H7 (cell line): ENCODE results near the gene UPP2. TPM values are rescaled to one million over a fixed set of nuclear protein-coding genes. Genes with fewer than 3 reads are reported as not detected.

Experiments used
- DNase-seq: peaks from one replicate; pipeline ENCODE4 v3.0.0; 2012
- H3K27me3 ChIP-seq: 2 replicates; pipeline ENCODE4 v1.6.0; 2011; ENCODE audit warnings: mild to moderate bottlenecking, low read length; ENCODE audit not compliant: control insufficient read depth, insufficient read depth
- H3K36me3 ChIP-seq: replicated peaks from 2 replicates; pipeline ENCODE4 v1.5.1; 2011; ENCODE audit warnings: low read length; ENCODE audit not compliant: control insufficient read depth, insufficient read depth
- H3K4me3 ChIP-seq: 2 replicates; pipeline ENCODE4 v1.5.1; 2011; ENCODE audit warnings: low read depth, mild to moderate bottlenecking, control low read depth, low read length, moderate library complexity; ENCODE audit not compliant: insufficient read depth
- total RNA-seq: library from RNA; depleted of rRNA; stranded (reverse); fragments of >200 nt; shearing (Covaris generic); gene quantifications from 2 replicates; pipeline ENCODE4 v1.2.3, GENCODE V29; 2014; rRNA removed

Gene UPP2
- total RNA-seq, 1 experiment from 2014 or later, result not detected

- no peak for DNase-seq
- H3K27me3 ChIP-seq, result no peaks in the 10 kb centered on the region
- no peak overlapping the region for H3K4me3 ChIP-seq
- H3K36me3 ChIP-seq, result no peaks in the 10 kb centered on the region
These were observed 83.1 kb downstream of the UPP2 start for GRCh38 chr2:158184556-158185343.

Other genes with a start within 250 kb of the UPP2 start
- gene ACVR1, start 225.5 kb upstream of the UPP2 start, total RNA-seq, result 7.3 and 8.9 TPM in 2 replicates